Gastrocnemius medialis (tissue), 4 donors: ENCODE measurements around the gene LHCGR. TPM values are rescaled to one million over a fixed set of nuclear protein-coding genes. Genes with fewer than 3 reads are reported as not detected.

Source experiments
- ATAC-seq, 2 donors: fragments of 150-250 bp; one replicate each; pipeline ENCODE4 v1.9.1; 2016
- DNase-seq, 2 donors: peaks; one replicate each; pipeline ENCODE4 v3.0.0-alpha.2; 2019
- H3K27ac ChIP-seq, 4 donors: fragments of 200-600 bp; sonication (generic); 1 replicate in 1 of 4; 2 replicates in 3 of 4; pipeline ENCODE4 v1.5.1; 2016 to 2018; ENCODE audit warnings: mild to moderate bottlenecking in 2 of 4, moderate library complexity in 1 of 4
- H3K27me3 ChIP-seq, 3 donors: fragments of 200-600 bp; sonication (generic) in 2 of 3; 1 replicate in 1 of 3; 2 replicates in 2 of 3; pipeline versions ENCODE4 v1.5.1 to v1.6.0; 2016 to 2019; ENCODE audit warnings: mild to moderate bottlenecking in 1 of 3, moderate library complexity in 1 of 3
- H3K36me3 ChIP-seq, 2 donors: fragments of 200-600 bp; sonication (generic) in 1 of 2; one replicate each; pipeline ENCODE4 v1.5.1; 2017 to 2018
- H3K4me1 ChIP-seq, 2 donors: fragments of 200-600 bp; sonication (generic) in 1 of 2; one replicate each; pipeline ENCODE4 v1.5.1; 2016 to 2017; ENCODE audit warnings: mild to moderate bottlenecking in 2 of 2
- H3K4me3 ChIP-seq, 4 donors: fragments of 200-600 bp; sonication (generic) in 3 of 4; 1 replicate in 1 of 4; 2 replicates in 3 of 4; pipeline ENCODE4 v1.5.1; 2016 to 2019; ENCODE audit warnings: mild to moderate bottlenecking in 2 of 4
- H3K9me3 ChIP-seq, 3 donors: fragments of 200-600 bp; sonication (generic) in 2 of 3; 1 replicate in 1 of 3; 2 replicates in 2 of 3; pipeline ENCODE4 v1.5.1; 2016 to 2019
- POLR2A ChIP-seq, 2 donors: fragments of 450-650 bp; IDR thresholded peaks; one replicate each; pipeline ENCODE4 v1.6.1; 2017; ENCODE audit warnings: antibody characterized with exemption in 2 of 2, mild to moderate bottlenecking in 2 of 2, moderate library complexity in 2 of 2
- in situ Hi-C, 4 donors: fragments of 200-750 bp; cut with MboI; loops; one replicate each; pipeline versions ENCODE4 v1.15.0 to v1.8.0; 2017; ENCODE audit warnings: low sequenced_read_pairs in 4 of 4
- intact Hi-C: fragments of 100-400 bp; cut with DNase I; formaldehyde crosslinking; loops from one replicate; pipeline ENCODE4 v1.15.1; 2023; ENCODE audit warnings: low total_unique reads
- total RNA-seq, 4 donors: library from RNA; depleted of rRNA; stranded (reverse); fragments of >200 nt; gene quantifications; one replicate each; pipeline versions ENCODE4 v1.1.0 to v1.2.3, GENCODE V29; 2016
- TF ChIP-seq, protein P1 (sequence below), 5 experiments: fragments of 450-650 bp in 3 of 5; fragments of 200-600 bp in 2 of 5; sonication (generic) in 2 of 5; IDR thresholded peaks in 4 of 5; conservative IDR thresholded peaks in 1 of 5; 1 replicate in 4 of 5; 2 replicates in 1 of 5; pipeline ENCODE4 v1.5.1; 2016 to 2019; ENCODE audit warnings: antibody characterized with exemption in 5 of 5, mild to moderate bottlenecking in 3 of 5, moderate library complexity in 3 of 5

Gene LHCGR
- total RNA-seq, 4 donors from 2014 or later: not detected

DNA sequence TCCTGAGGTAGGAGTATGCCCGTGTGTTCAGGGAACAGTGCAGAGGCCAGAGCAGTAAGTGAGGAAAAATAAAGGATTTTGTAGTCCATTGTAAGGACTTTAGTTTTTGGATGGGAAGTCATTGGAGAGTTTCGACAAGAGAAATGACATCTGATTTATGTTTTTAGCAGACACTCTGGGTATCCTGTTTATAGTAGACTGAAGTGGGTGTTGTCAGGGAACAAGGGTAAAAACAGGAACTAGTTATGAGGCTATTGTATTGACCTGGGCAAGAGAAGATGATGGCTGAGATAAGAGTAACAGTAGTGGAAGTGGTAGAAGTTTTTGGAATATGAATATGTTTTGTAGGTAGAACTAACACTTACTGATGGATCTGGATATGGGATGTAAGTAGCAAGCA, 78.1 kb downstream of the LHCGR start:
- H3K36me3 ChIP-seq: no peaks in the 10 kb centered on the region

DNA sequence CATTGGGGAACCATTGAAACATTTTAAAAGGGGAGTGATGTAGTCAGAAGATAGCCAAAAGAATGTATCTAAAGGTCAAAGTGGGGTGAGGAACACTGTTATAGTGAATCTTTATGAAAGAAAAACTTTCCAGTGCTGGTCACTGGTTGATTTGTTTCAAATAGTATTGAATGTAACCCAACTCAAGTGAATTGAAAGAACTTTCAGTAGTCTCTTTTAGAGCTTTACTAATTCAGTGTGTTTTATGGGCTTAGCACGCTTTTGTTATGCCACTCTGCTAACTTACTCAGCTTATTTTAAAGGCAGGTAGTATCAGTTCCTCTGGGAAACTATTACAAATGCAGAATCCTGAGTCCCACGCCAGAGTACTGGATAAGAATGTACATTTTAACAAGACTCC, 80.6 kb downstream of the LHCGR start:
- Histone ChIP-seq H3K4me3 (no peak overlapping the region), H3K27me3 (no peaks in the 10 kb centered on the region), H3K36me3 (no peaks in the 10 kb centered on the region), H3K27ac (no peak overlapping the region), H3K4me1 (no peaks in the 10 kb centered on the region), H3K9me3 (no peaks in the 10 kb centered on the region)
- intact Hi-C loops: no loop called here
- ATAC-seq (no peak), DNase-seq (no peak)
- in situ Hi-C loops: no loop called here
- TF ChIP-seq, protein P1, sequence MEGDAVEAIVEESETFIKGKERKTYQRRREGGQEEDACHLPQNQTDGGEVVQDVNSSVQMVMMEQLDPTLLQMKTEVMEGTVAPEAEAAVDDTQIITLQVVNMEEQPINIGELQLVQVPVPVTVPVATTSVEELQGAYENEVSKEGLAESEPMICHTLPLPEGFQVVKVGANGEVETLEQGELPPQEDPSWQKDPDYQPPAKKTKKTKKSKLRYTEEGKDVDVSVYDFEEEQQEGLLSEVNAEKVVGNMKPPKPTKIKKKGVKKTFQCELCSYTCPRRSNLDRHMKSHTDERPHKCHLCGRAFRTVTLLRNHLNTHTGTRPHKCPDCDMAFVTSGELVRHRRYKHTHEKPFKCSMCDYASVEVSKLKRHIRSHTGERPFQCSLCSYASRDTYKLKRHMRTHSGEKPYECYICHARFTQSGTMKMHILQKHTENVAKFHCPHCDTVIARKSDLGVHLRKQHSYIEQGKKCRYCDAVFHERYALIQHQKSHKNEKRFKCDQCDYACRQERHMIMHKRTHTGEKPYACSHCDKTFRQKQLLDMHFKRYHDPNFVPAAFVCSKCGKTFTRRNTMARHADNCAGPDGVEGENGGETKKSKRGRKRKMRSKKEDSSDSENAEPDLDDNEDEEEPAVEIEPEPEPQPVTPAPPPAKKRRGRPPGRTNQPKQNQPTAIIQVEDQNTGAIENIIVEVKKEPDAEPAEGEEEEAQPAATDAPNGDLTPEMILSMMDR (IDR thresholded peaks at IDR 0.05 in 4 of 5, conservative IDR thresholded peaks at IDR 0.05 in 1 of 5): no peak
- TF ChIP-seq POLR2A (IDR thresholded peaks at IDR 0.05): no peak

More for the DNA sequence above, 78.1 kb downstream of the LHCGR start:
- in situ Hi-C loops: no loop called here
- DNase-seq (no peak), ATAC-seq (no peak)
- no peak overlapping the region for H3K27ac ChIP-seq
- H3K27me3 ChIP-seq: no peaks in the 10 kb centered on the region
- no peaks in the 10 kb centered on the region for H3K4me1 ChIP-seq
- no peak overlapping the region for H3K4me3 ChIP-seq
- intact Hi-C loops: no loop called here
- TF ChIP-seq, protein P1 (IDR thresholded peaks at IDR 0.05 in 4 of 5, conservative IDR thresholded peaks at IDR 0.05 in 1 of 5): no peak
- no peak for TF ChIP-seq POLR2A (IDR thresholded peaks at IDR 0.05)
- H3K9me3 ChIP-seq: no peaks in the 10 kb centered on the region

DNA sequence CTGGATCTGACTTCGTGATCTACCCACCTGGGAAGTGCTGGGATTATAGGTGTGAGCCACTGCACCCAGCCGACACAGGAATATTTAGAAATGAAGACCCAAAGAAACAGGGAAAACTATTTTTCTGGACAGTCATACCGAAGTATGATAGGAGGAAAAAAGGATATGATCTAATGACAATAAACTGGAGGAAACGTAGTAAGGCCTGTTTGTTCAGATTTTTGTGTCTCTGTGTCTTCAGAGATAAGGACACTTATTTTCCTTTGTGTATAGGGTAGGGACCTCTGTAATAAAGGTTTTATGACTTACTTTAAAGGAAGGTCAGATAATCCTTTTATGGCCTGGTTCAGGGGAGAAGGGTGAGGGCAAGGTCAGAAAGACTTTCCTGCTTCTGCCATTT, 81.9 kb downstream of the LHCGR start:
- intact Hi-C loops: no loop called here
- no peaks in the 10 kb centered on the region for H3K9me3 ChIP-seq
- in situ Hi-C loops: no loop called here

DNA sequence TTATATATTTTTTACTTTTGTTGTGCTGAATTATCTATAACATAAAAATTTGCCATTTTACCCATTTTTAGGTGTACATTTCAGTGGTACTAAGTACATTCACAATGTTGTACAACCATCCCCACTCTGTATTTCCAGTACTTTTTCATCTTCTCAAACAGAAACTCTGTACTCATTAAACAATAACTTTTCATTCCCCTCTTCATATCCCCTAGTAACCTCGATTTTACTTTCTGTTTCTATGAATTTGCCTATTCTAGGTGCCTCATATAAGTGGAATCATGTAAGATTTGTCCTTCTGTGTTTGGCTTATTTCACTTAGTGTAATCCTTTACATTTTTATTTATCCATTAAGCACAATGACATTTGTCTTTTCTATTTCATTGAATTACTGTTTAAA, 86.5 kb downstream of the LHCGR start:
- intact Hi-C loops: no loop called here
- no peaks in the 10 kb centered on the region for H3K4me1 ChIP-seq
- no peak for ATAC-seq
- TF ChIP-seq, protein P1 (IDR thresholded peaks at IDR 0.05 in 4 of 5, conservative IDR thresholded peaks at IDR 0.05 in 1 of 5): no peak
- no peak for TF ChIP-seq POLR2A (IDR thresholded peaks at IDR 0.05)
- no peaks in the 10 kb centered on the region for H3K36me3 ChIP-seq
- no peaks in the 10 kb centered on the region for H3K27me3 ChIP-seq
- no peak overlapping the region for H3K27ac ChIP-seq
- no peaks in the 10 kb centered on the region for H3K9me3 ChIP-seq
- in situ Hi-C loops: no loop called here
- no peak for DNase-seq
- no peak overlapping the region for H3K4me3 ChIP-seq

More for the DNA sequence above, 81.9 kb downstream of the LHCGR start:
- ATAC-seq (no peak), DNase-seq (no peak)
- H3K36me3 ChIP-seq: no peaks in the 10 kb centered on the region
- H3K27ac ChIP-seq: no peak overlapping the region
- H3K27me3 ChIP-seq: no peaks in the 10 kb centered on the region
- H3K4me1 ChIP-seq: no peaks in the 10 kb centered on the region
- no peak overlapping the region for H3K4me3 ChIP-seq
- TF ChIP-seq, protein P1 (IDR thresholded peaks at IDR 0.05 in 4 of 5, conservative IDR thresholded peaks at IDR 0.05 in 1 of 5): no peak
- no peak for TF ChIP-seq POLR2A (IDR thresholded peaks at IDR 0.05)

DNA sequence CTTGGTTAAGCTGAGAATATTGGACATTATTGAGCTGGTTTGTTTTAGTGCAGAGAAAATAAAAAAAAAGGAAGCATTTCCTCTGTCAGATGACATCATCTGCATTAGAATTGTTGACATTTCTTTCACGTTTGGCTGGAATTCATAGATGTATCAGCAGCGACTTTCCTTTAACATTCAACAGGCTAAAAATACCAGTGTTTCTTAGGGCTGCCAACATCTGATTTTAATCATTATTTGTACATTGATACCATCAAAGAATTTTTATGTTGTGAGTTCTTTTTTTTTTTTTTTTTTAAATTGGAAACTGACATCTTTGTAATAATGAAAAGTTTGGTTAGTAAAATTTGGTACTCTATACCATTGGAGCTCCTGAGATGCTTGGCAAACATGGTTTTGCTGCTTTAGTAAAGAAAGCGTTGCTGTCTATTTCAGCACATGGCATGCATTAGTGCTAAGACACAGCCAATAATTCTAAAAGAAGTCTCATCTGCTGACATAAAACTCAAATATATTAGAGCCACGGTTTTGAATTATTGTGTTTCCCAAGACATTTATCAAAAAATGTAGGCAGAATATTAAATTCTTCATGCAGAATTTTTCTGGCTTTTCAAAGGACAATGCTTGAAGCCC, 104.2 kb downstream of the LHCGR start:
- Histone ChIP-seq H3K27ac (no peak overlapping the region), H3K9me3 (no peaks in the 10 kb centered on the region), H3K27me3 (no peaks in the 10 kb centered on the region), H3K36me3 (no peaks in the 10 kb centered on the region), H3K4me1 (no peaks in the 10 kb centered on the region), H3K4me3 (no peak overlapping the region)
- ATAC-seq: no peak
- in situ Hi-C loops: no loop called here
- TF ChIP-seq, protein P1 (IDR thresholded peaks at IDR 0.05 in 4 of 5, conservative IDR thresholded peaks at IDR 0.05 in 1 of 5): no peak
- no peak for TF ChIP-seq POLR2A (IDR thresholded peaks at IDR 0.05)
- intact Hi-C loops: no loop called here
- DNase-seq: no peak
